GM21526 (cell line): ENCODE results near the gene NFASC.
A peak's percentile ranks its signal among the peaks of the same experiment; 100 is the strongest.

Source experiments
- ATAC-seq: cut with Tn5 transposase; IDR thresholded peaks from one replicate; pipeline ENCODE4 v1.9.1; 2021; ENCODE audit warnings: moderate library complexity; ENCODE audit not compliant: unreplicated experiment, low FRiP score

The NFASC gene

DNA sequence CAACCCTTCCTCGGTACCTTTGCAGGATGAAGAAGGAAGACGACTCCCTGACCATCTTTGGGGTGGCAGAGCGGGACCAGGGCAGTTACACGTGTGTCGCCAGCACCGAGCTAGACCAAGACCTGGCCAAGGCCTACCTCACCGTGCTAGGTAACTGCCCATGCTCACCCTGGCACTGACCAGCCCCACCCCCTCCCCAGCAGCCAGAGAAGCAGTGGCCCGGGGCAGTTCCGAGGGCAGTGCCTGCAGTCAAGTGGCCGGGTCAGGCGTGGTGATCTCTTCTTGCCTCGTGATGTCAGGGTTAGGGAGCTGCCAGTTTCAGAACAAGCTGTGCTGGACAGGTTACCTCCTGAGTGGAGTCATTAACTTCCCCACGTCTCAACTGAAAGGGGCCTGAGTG, 106.0 kb downstream of the NFASC start:
- no peak for ATAC-seq

GRCh38 chr1:204977318-204977717, 106.7 kb downstream of the NFASC start:
- no peak for ATAC-seq

- no peak for ATAC-seq
Measured at GRCh38 chr1:204978782-204979181, 108.1 kb downstream of the NFASC start.

DNA sequence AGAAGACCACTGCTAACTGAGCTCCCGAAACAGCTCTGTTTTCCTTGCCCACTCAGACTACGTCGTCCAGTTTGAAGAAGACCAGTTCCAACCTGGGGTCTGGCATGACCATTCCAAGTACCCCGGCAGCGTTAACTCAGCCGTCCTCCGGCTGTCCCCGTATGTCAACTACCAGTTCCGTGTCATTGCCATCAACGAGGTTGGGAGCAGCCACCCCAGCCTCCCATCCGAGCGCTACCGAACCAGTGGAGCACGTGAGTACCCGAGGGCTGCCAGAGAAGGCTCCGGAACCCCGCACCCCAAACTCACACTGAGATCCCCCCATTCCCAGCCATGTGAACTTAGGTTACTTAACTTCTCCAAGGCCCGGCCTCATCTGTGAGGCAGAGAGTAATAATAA, 108.6 kb downstream of the NFASC start:
- ATAC-seq, result no peak

- no peak for ATAC-seq
Measured at GRCh38 chr1:204979891-204980649, 109.4 kb downstream of the NFASC start.

- ATAC-seq, result no peak
Measured at GRCh38 chr1:204980840-204981405, 110.3 kb downstream of the NFASC start.

GRCh38 chr1:204983136-204983535, 112.5 kb downstream of the NFASC start:
- ATAC-seq, result no peak

GRCh38 chr1:204983881-204984280, 113.2 kb downstream of the NFASC start:
- ATAC-seq, result no peak

DNA sequence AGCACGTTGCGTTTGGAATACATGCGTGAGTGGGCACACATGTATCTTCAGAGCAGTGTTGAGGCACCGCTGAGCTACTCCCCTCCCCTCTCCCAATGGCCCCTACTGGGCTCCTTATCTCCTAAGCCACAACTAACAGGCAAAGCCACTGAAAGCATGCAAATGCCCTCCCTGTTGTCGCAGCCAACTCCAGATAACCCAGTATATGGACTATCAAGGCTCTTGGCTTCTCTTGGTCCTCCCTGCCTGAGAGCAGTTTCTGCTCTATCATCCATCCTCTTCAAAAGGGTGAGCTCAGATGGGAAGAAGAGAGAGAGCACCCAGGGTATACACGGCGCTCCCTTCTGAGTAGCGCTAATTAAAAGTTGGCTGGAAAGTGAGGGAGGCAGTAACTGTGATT, 113.8 kb downstream of the NFASC start:
- no peak for ATAC-seq

DNA sequence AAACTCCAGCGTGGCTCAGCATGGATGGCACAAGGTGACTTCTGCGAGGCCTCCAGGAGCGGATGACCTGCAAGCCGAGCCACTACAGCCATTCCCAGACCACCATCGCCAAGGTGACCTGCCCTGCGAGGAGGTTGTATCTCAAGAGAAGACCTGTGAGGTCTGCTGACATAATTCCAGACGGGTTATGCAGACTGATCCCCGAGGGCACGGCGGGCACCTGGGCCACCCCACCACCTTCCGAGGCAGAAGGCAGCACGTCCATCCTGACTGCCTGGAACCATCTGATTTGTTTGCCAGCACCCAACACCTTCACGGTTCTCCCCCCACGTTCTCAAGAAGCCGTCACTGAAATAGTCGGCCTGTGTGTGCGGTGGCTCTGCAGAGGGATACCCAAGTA, 115.5 kb downstream of the NFASC start:
- ATAC-seq, result no peak

DNA sequence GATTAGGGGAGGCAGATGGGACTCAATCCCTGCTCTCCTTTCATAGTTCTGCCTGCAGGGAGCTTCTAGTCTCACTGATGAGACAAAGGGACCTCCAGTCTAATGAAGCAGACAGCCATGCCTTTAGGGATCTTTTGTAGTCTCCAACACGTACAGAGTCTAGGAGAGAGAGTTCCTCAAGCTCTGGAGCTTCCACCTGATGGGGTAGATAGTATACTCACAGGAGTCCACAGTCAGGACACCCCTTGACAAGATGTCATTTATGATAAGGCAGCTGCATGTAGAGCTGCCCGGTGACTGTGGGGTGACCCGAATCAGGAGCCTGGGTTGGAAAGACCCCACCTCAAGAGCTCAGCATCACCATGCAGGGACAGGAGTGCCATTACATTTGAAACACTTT, 117.0 kb downstream of the NFASC start:
- no peak for ATAC-seq

DNA sequence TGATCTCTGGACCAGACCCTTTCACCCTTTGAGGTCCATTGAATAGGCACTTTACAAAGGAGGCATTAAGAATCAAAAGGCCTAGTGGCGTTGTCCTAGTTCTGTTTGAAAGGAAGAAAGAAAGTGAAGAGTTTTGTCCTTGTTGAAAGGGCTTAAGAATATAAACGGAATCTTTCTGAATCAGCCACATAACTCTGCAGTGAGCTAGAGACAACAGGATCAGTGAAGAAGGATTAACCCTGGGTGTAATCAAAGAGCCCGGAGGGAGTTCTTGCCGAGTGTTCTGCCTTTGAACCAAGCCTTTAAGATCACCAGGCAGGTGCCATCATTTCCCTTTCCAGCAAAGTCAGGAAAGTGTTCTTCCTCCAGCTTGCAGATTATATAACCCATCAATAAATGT, 117.5 kb downstream of the NFASC start:
- ATAC-seq, result no peak

- ATAC-seq, result peak; percentile 65
Measured at GRCh38 chr1:204989266-204990058, 118.8 kb downstream of the NFASC start.

- ATAC-seq, result no peak
Measured at GRCh38 chr1:204990059-204990664, 119.5 kb downstream of the NFASC start.

GRCh38 chr1:204990721-204991341, 120.2 kb downstream of the NFASC start:
- ATAC-seq, result no peak

DNA sequence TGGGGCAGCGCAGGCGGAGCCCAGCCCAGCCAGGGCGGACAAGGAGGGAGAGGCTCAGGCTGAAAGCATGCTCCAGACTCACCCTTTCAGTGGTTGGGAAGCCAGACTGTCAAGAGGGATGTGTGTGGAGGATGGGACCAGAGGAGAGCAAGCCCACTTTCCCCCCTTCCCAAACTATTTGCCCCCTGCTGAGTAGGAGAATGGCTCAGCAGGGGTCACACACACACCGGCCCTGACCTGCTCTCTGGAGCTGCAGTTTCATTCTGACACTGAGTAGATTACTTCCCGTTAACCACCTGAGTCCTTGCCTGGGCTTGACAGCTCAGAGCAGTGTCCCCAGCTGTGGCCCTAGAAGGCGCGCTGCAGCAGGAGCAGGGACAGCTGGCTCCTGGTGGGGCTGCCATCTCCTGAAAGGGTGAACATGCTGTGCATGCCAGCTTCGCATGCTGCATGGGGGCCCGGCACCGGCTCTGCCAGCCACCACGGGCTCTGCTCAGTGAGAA, 120.7 kb downstream of the NFASC start:
- ATAC-seq, result no peak

DNA sequence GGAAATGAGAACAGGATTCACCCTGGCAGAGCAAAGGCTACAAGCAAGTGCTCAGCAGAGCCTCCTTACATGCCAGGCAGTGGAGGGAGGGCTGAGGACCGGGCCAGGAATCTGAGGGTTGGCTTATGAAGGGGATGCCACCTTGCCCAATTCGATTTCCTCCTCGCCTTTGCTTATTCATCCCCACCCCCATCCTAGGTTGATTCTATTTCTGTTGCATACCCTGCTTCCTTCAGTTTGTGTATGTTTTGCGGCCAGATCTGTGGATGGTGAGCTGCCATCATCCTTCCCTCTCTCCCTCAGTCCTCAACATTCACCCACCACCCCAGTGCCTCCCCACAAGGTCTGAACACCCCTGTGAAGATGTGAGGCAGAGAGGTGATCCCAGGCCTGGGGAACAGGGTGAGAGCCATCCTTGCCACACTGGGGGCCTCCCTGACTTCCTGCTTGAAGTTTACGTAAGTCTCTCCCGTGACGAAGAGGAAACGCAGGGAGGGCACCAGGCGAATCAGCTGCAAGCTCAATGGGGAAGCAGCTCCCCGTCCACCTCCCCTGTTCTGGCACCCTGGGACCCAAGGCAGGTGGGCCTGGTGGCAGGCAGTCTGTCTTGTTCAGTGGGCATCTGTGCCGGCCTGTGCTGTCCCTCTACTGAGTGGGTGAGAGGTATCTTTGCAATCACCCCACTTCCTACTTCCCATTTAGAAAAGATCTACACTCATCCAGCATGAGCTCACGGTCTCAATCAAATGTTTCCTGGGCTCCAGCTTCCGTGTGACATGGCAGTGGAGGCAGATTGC, 121.7 kb downstream of the NFASC start:
- no peak for ATAC-seq

DNA sequence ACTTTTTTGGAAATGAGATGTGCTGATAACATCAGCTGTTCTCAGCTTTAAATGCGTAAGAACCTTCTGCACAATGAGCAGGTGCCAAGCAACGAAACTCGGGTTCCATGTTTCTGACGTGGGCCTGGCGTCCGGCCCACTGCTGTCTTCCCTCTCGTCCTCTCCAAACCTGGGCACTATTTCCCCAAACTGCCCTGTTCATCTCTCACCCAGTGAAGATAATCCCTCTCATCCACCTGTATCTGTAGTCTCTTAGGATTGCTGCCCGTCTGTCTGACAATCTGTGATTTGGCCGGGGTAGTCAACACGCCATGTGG, 122.3 kb downstream of the NFASC start:
- ATAC-seq, result no peak

GRCh38 chr1:204994086-204994862, 123.6 kb downstream of the NFASC start:
- ATAC-seq, result no peak
